Cortex of kidney (tissue), 1 donor: ENCODE measurements around the gene NRCAM.

Experiments
- DNase-seq: peaks from one replicate; lab custom pipeline; 2025; lab: John Stamatoyannopoulos, UW

The NRCAM gene

DNA sequence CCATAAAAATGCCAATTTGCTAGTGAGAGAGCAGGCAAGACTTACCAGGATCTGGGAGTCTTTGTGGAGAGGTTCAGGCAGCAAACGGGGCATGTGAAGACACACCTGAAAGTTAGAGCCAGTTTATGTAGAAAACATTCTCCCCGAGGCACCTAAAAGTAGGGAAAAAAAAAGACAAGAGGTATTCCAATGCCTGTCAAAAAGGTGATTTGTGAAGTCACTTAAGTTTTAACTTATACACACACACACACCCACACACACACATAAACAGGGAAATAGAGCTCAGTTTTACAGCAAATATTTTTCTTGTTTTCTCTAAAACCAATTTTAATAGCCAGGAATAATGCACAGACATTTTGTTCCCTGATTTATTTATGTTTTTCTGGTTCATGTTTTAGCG is 326.0 kb downstream of the NRCAM start, which contains the start of gene LAMB4:
Gene LAMB4, minus strand, starts transcription at position 101 of the 400 bp plus-strand sequence. CDS start 7,197 bp downstream, outside the sequence.
- DNase-seq, result no peak

GRCh38 chr7:108129018-108129965 is 326.9 kb downstream of the NRCAM start:
- no peak for DNase-seq

- no peak for DNase-seq
Observed at GRCh38 chr7:108128514-108128913, 327.7 kb downstream of the NRCAM start.

DNA sequence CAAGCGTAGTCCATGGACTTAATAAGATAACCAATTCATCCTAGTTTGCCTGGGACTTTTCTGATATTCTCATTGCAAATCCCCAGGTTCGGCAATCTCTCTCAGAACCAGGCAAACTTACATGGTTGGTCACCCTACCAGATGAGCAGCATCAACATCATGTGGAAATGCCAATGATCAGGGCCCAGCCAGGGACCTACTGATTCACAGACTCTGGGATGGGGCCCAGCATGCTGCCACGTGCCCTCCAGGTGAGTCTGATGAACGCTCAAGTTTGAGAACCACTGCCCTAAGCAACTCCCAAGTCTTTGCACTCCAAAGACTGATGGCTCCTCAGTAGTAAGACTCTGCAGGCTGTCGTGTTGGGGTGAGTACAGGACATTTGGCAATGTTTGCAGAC is 328.8 kb downstream of the NRCAM start:
- DNase-seq, result no peak

GRCh38 chr7:108124820-108125219 is 331.4 kb downstream of the NRCAM start:
- DNase-seq, result no peak

- DNase-seq, result no peak
Observed at GRCh38 chr7:108122181-108122580, 334.1 kb downstream of the NRCAM start.

GRCh38 chr7:108120933-108121332 is 335.3 kb downstream of the NRCAM start:
- no peak for DNase-seq

- DNase-seq, result no peak
Observed at GRCh38 chr7:108120196-108120595, 336.0 kb downstream of the NRCAM start.

- no peak for DNase-seq
Observed at GRCh38 chr7:108118959-108119358, 337.3 kb downstream of the NRCAM start.

DNA sequence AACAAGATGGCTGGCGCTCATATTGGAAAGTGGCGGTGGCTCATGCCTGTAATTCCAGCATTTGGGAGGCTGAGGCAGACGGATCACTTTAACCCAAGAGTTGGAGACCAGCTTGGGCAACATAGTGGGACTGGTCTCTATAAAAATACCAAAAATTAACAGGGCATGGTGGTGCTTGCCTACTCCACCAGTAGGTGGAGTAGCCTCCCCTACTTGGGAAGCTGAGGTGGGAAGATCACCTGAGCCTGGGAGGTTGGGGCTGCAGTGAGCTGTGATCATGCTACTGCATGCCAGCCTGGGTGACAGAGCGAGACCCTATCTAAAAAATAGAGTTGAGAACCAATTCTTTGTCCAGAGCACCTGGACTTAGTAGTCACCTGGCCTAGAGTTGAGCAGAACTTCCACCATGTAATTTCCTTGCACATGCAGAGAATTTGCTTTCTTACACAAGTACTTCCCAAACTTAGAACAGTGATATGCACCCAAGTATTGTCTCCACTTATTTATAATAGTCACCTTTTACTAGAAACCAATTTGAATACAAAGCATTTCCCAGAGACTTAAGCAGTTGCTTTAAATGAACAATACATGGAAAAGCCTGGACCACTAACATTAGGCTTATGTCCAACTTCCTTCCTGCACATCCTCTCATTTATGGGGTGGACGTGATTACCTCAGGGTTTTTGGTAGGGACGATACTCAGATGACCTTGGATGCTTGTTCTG is 342.0 kb downstream of the NRCAM start:
- no peak for DNase-seq

DNA sequence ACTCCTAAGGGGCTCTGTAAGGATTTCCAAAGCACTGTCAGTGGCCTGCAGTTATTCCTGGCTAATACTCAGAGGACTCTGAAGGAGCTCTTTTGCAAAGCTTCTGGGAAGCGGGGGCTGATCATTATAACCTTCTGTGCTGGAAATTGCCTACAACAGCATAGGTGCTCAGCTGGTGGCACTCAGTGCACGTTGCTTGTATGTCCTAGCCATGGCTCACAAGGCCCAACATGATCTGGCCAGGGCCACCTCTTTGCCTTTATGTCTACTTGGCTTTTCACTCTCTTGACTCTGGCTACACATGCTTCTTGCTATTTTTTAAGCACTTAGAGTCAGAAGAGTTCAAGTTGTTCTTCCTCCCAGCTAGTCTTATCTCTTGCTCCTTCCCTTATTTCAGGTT is 343.6 kb downstream of the NRCAM start:
- DNase-seq, result no peak

GRCh38 chr7:108109221-108109908 is 346.9 kb downstream of the NRCAM start:
- DNase-seq, result no peak

DNA sequence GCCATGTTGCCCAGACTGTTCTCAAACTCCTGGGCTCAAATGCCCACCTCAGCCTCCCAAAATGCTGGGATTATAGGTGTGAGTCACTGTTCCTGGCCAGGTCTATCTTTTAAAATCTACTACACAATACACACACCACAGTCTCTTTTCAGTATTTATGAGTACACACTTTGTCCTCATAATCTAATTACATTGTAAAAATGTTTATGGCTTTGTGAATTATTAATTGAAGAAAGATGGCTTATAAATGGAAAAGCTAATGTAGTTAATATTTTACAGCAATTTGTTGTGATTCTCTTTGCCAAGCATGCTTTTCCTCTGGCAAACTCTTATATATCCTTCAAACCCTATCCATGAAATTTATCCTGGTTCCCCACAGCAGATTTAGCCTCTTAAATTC is 348.1 kb downstream of the NRCAM start:
- no peak for DNase-seq

DNA sequence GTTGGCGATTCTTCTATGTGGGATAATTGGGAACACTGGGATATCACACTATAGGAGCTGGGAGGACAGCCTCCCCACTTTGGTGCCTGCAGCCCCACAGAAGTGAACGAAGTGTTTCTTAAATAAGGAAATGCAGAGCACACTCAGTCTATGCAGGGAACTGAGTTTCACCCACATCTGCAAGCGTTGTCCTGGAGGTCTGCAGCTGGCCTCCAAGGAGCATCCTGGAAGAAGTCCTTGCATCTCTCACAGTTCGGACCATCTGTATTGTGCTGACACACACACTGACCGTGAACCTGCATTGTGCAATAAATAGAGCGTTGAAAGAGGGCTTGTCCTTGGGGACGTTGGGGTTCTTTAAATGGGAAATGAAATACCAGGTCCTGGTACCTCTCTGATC is 351.9 kb downstream of the NRCAM start:
- DNase-seq, result no peak

DNA sequence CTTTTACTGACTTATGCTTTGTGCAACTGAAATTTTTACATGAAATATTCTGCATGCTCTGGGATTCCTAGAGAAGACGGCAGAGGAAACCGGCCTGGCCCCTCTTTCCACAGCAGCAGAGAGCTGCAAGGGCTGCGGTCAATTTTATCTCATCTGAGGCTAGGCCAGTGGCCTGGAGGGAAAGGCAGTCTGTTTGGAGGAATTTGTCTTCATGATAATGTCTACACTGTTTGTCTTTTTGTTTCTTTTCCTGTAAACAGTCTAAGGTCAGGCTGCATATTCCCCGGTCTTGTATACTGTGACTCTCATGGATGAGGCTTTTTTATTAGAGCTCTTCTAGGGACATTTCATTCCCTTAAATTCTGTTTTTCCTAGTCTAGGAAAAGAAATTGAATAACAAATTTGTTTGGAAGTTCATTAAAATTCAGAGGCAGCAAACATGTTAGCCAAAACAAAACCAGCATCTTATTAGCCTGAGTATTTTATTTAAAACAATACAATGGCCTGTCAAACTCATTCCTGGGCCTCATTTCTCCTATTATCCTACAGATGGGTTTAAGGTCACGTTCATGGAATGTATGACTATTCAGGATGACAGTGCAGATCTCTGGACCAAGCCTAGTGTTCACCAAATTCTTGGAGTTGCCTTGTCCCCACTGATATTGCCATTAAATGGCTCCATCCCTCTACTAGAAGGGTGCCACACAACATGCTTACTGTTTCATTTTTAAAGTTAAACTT is 352.5 kb downstream of the NRCAM start:
- no peak for DNase-seq

- no peak for DNase-seq
Observed at GRCh38 chr7:108102671-108103312, 353.4 kb downstream of the NRCAM start.

DNA sequence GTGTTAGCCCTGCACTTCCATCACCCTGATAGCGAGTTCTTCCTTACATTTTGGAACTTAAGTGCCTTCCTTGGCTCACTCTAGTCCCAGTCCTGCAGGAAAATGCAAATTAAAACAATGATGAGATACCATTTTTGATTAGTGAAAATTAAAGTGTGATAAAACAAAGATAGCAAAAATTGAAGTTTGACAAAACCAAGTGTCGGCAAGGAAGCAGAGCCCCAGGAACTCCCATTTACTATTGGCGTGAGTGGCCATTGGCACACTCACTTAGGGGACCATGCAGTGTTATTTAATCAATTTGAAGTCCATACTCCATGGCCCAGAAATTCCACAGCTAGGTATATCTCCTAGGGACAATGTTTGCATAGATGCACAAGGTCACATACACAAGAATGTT is 354.5 kb downstream of the NRCAM start:
- no peak for DNase-seq

GRCh38 chr7:108099713-108100112 is 356.5 kb downstream of the NRCAM start:
- DNase-seq, result no peak

- no peak for DNase-seq
Observed at GRCh38 chr7:108097703-108098102, 358.5 kb downstream of the NRCAM start.
